ENCODE data around the gene PNPLA7.
A peak's percentile ranks its signal among the peaks of the same experiment; 100 is the strongest.

Gene PNPLA7

GRCh38 chr9:137543237-137543963, 6.8 kb downstream of the PNPLA7 start:
- no peak for TF ChIP-seq CTCF (IDR thresholded peaks at IDR 0.05)

DNA sequence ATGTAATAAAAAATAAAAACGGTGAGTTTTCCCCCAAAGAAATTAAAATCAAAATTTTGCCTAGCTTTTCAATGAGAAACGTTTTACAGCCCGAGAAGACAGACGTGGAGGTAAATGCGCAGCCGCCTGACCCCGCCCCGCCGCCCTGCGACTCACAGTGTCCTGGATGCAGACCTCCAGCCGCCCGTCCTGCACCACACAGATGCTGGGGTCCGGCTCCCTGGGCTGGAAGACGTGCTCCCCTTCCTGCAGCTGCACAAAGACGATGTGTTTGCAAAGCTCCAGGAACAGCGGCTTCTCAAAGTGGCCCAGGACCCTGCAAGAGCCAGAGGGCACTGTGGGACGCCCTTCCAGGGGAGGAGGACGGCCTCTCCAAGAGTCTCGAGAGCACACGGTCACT, 7.7 kb downstream of the PNPLA7 start:
- TF ChIP-seq CTCF (IDR thresholded peaks at IDR 0.05), result no peak

DNA sequence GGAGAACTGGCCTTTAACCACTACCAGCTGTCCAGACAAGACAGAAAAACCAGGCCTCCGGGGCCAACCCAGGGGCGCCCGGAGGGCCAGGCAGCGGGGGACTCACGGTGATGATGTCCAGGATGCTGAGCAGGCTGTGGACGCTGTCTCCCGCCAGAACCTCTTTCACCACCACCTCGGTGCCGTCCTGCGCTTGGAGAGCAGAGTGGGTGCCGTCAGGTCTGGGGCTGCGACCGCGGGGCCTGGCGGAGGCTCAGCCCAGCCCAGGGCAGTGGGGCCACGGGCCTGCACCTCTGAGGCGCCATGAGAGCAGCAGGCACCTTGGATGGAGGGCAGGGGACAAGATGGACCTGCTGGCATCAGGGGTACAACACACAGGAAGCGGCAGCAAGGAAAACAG, 9.7 kb downstream of the PNPLA7 start:
- TF ChIP-seq CTCF (IDR thresholded peaks at IDR 0.05), result no peak

- no peak for TF ChIP-seq CTCF (IDR thresholded peaks at IDR 0.05)
Measured at GRCh38 chr9:137538058-137538457, 12.1 kb downstream of the PNPLA7 start.

DNA sequence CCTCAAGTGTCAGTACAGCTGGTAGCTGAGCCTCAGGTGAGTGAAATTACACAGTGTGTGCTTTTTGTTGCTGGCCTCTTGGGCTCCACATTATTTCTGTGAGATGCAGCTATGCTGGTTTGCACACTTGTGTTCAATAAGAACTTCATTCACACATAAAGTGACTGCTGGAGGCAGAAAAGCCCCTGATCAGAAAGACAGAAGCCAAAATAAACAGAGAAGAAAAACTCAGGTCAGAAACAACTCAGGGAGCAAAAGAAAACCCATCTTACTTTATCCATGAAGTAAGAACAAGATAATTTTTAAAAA, 15.1 kb downstream of the PNPLA7 start:
- TF ChIP-seq CTCF (IDR thresholded peaks at IDR 0.05), result no peak

GRCh38 chr9:137534256-137535119, 15.7 kb downstream of the PNPLA7 start:
- peak; percentile 72 for TF ChIP-seq CTCF (IDR thresholded peaks at IDR 0.05)

DNA sequence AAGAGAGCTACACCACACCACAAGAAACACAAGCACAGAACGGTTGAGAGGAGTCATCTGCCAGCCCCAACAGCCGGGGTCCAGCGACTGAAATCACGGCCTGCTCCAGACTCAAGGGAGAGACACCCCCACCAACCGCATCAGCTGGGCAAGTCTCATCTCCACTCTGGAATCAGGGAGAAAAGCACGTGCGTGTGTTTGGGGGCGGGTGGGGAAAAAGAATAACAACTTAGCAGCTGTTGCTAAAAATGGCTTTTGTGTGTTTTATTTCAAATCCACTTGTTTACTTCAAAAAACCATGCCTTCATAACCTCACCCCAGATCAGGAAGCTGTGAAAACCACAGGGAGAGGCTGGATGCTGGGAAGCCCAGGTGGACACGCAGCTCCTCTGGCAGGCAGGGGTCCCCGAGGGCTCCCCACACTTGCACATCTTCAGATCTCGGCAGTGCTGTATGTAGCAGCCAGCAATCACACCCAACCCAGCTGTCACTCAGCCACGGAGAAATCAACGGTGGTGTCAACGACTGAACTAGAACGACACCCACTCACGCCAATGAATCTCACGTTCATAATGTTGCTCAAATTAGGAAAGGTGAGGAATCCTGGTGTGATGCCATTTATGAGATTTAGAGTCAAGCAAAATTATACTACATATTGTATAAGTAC, 19.0 kb downstream of the PNPLA7 start:
- no peak for TF ChIP-seq CTCF (IDR thresholded peaks at IDR 0.05)
